Right ventricle myocardium superior (tissue), 1 donor: Measurements from ENCODE around the gene KIF3B. TPM values are rescaled to one million over a fixed set of nuclear protein-coding genes. Genes with fewer than 3 reads are reported as not detected.
"Not testable (repeated sequence)": the region's sequence is repeated elsewhere in the genome, so short reads cannot be mapped to it uniquely, and the experiment has no call there.

Experiments
- ATAC-seq: fragments of 200-7000 bp; cut with Tn5 transposase; one replicate; pipeline ENCODE4 v1.9.1; 2020; ENCODE audit warnings: mild to moderate bottlenecking; ENCODE audit not compliant: poor library complexity
- DNase-seq: peaks from one replicate; pipeline ENCODE4 v3.0.0-alpha.2; 2020
- intact Hi-C: fragments of 100-400 bp; cut with DNase I; formaldehyde crosslinking; loops from one replicate; pipeline ENCODE4 v1.11.2; 2022
- total RNA-seq: library from RNA; stranded (reverse); fragmentation: NEBNext Ultra II Directional; extraction: Animal tissue kit (Norgen Biotek cat#: 25700); gene quantifications from one replicate; pipeline ENCODE4 v1.2.1, GENCODE V29; 2021
- donor health status: DM: no; HTN: yes; CAD: no; lungs with severe emphysema.

KIF3B gene
- total RNA-seq, 1 donor from 2014 or later = 8.6 TPM

DNA sequence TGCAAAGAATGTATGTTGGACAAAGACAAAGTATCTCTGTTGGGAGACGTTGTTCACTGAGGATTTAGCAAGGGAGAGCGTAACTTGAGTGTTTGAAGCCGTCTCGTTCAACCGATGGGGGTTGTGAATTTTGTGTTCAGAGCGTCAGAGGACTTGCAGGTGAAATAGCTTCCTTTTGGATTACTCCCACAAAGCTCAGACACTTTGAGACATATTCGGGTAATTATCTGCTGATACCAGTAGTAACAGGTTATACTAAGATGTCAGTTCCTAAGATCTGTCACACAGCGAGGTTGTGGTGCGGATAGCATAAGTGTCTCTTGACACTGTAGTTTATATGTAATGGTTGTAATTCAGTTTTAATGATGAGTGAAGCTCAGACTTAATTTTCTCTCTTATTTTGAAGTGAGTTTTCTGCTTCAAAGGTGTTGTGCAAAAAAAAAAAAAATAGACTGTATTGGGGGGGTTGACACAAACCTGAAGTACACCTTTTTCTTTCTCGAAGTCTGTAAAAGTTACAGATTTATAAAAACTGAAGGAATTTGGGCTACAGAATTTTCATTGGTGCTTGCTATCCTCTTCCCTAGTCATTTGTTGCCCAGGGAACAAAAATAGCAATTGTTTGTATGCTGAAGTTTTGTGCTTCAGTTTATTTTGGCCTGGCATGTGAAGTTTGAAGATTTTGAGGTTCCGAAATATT, 82.3 kb downstream of the KIF3B start:
- no peak for ATAC-seq

DNA sequence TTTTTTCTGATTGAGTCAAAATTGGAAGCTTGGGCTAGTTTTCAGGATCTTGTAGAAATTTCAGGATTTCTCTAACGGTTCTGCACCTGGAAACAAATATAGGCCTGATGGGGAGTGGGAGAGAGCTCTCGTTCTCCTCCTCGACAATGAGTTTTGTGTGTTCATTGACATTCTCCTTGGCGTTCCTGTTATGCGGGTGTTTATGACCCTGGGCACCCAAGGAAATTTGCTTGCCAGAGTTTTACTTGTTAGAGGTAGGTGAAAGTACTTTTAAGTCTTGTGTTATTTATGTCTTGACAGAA, 82.8 kb downstream of the KIF3B start:
- ATAC-seq (no peak), DNase-seq (no peak)
- intact Hi-C loops = no loop called here

More for the DNA sequence above, 82.3 kb downstream of the KIF3B start:
- no peak for DNase-seq
- intact Hi-C loops = no loop called here

DNA sequence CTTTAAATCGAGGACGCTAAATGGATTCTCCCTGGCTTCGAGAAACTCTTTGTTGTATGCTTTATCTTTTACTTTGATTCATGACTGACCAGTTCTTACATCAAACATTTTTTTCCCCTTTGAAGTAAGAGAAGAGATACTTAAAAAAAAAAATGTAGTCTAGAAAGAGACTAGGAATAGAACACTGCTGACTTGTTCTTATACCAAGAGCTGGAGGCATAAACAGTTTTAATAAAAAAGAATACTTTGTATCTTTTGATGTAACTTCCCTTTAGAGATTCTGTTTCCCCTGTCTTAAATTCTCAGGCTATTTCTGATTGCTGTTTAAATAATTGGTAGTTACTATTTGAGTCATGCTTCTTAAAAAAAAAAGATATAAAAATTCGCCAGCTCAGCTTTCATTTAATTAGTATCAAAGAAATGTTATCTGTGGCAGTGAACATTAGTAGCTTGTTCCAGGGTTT, 85.5 kb downstream of the KIF3B start:
- DNase-seq = no peak
- ATAC-seq = no peak
- intact Hi-C loops = no loop called here

DNA sequence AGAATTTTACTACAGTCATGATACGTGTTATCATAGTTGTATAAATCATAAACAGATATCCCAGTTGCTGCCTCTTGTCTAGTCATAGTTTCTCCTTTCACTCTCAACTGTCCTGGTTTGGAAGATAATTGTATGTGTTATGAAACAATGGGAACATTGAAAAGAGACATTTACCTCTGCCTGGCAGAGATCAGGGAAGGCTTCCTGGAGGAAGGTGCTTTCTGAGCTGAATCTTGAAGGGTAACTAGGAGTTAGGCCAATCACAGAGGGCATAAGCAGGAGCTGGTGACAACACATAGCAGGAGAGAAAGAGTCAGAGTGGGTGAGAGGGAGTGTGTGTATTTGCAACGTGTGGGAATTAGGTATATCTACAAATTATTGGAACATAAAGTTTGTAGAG, 86.0 kb downstream of the KIF3B start:
- intact Hi-C loops = no loop called here
- no peak for DNase-seq
- ATAC-seq = no peak

DNA sequence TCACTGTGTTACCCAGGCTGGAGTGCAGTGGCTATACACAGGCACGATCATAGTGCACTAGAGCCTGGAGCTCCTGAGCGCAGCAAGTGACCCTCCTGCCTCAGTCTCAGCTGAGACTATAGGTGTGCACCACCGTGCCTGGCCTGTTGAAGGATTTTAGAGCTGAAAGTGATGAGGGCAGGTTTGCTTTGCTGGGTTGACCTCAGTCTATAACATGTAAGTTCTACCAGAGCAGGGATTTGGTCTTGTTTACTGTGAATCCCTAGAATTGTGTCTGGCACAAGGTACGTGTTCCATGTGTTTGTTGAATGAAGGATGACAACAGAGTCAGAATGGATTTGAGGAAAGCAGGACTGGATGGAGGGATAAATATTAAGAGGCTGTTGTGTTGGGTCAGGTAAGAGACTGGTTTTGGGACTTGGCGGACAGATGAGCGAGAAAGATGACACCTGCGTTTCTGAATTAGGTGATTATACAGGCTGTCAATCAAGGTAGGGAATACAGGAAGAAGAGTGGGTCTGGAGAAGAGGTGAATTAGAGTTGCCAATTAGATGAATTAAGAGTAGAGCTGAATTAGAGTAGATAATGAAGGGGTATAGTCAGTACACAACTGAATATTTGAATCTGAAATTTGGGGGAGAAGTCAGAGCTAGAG, 87.2 kb downstream of the KIF3B start:
- no peak for ATAC-seq
- DNase-seq = no peak
- intact Hi-C loops = no loop called here

DNA sequence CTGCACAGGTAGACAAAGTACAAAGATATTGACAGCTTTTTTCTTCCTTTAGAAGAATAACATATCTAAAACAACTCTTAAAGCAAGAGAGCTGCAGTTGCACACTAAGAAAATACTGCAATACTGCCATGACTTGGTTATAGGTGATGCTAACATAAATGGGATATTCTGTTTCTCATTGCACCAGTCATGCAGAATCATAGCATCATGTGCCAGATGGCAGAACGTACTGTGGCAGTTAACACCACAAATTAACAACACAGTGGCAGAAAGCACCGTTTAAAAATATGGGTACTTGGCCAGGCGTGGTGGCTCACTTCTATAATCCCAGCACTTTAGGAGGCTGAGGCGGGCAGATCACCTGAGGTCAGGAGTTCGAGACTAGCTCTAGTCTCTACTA, 88.1 kb downstream of the KIF3B start:
- no peak for ATAC-seq
- DNase-seq = no peak
- intact Hi-C loops = no loop called here

DNA sequence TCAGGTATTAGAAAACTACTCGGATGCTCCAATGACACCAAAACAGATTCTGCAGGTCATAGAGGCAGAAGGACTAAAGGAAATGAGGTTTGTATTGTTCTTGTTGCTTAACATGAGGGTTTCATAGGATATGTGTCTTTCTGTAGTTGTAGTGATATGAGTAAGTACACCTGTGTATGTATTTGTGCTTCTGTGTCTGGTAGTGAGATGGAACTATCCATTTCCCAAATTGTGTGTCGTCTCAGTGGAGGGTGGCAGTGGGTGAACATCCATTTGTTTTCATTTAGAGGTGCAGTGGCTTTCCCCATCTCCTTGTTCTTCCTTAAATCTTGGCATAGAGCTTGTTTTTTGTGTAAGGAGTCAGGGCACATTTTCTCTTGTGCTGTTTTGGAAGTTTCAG, 88.9 kb downstream of the KIF3B start:
- DNase-seq (no peak), ATAC-seq (no peak)
- intact Hi-C loops = no loop called here

DNA sequence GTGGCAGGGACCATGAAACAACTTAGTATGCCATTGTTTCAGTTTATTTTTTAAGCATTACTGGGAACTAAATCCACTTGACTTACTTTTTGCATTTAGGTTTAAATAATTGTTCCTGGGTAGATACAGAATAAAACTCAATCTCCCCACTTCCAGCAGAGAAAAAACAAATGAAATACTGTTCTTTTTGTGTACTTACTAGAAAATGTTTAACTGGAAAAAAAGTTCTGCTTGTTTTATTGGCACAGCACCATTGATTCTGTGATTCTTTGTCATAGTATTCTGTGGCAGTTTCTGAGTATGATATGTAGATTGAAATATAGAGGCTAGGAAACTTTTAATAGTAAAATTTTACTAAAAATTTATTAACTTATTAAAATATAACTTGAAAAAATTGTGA, 90.9 kb downstream of the KIF3B start:
- intact Hi-C loops = no loop called here
- ATAC-seq = no peak
- no peak for DNase-seq

DNA sequence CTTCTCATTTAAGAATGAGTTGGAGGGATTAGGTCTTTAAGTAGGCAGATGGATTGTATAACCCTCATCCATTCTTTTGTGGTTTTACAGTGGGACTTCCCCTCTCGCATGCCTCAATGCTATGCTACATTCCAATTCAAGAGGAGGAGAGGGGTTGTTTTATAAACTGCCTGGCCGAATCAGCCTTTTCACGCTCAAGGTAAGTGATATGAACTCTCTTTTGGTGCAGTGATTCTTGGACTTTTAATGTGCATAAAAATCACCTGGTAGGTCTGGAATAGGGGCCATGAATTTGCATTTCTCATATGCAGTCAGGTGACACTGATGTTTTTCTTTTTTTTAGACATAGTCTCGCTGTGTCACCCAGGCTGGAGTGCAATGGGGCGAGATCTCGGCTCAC, 91.5 kb downstream of the KIF3B start:
- intact Hi-C loops = no loop called here
- DNase-seq (no peak), ATAC-seq (no peak)

DNA sequence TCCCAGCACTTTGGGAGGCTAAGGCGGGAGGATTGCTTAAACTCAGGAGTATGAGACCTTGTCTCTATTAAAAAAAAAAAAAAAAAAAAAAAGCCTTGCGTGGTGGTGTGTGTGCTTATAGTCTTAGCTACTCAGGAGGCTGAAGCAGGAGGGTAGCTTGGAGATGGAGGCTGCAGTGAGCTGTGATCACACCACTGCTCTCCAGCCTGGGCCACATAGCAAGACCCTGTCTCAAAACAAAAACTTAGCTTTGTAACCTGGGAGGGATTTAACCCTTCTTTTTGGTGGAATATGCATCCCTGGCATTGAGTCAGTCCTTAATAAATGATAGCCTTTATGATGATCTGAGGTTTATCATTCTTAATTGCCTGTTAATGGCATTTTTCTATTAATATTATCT, 93.4 kb downstream of the KIF3B start:
- DNase-seq (no peak), ATAC-seq (no peak)
- intact Hi-C loops = no loop called here

DNA sequence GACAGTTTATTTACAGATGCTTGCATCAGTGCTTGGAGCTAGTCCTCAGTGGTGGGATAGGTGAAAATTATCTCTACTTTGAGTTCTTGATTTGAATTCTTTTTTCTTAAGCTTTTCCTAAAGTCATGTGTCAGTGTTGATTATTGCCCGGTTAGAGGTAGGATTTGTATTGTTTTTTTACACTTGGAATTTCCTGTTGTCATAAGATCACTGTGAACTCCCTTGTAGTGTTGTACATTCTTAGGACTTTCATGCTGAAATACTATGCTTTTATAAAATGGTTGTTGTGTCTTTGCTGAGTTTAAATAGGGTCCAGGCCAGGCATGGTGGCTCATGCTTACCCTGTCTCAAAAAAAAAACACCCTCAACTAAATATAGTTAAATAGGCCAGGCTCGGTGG, 101.0 kb downstream of the KIF3B start:
- no peak for DNase-seq
- intact Hi-C loops = no loop called here
- no peak for ATAC-seq

DNA sequence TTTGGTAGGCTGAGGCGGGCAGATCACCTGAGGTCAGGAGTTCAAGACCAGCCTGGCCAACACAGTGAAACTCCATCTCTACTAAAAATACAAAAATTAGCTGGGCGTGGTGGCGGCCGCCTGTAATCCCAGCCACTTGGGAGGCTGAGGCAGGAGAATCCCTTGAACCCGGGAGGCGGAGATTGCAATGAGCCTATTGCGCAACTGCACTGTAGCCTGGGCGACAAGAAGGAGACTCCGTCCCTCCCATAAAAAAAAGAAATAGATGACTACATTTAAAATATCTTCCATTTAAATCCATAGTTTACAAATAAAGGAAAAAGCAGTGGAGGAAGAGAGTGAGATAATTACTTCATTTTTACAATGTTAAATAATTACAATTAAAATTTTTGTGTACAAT, 102.6 kb downstream of the KIF3B start:
- DNase-seq, intact Hi-C loops, ATAC-seq: not testable (repeated sequence)

DNA sequence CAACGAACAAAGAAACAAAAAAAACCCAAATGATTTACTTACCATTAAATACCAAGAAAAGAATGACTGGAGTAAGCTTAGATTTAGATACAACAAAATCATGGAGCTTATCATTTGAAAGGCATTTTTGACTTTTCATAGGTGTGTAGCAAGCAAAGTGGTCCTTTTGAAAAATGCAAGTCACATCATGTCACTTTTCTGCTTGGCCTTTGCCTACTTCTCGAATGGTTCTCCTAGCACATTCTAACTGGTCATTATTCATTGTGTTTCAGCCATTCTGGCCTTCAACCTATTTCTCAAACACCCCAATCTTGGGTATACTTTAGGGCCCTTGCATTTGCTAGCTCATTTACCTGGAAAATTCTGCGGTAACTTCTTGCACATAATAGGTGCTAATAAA, 103.3 kb downstream of the KIF3B start:
- ATAC-seq = no peak

DNA sequence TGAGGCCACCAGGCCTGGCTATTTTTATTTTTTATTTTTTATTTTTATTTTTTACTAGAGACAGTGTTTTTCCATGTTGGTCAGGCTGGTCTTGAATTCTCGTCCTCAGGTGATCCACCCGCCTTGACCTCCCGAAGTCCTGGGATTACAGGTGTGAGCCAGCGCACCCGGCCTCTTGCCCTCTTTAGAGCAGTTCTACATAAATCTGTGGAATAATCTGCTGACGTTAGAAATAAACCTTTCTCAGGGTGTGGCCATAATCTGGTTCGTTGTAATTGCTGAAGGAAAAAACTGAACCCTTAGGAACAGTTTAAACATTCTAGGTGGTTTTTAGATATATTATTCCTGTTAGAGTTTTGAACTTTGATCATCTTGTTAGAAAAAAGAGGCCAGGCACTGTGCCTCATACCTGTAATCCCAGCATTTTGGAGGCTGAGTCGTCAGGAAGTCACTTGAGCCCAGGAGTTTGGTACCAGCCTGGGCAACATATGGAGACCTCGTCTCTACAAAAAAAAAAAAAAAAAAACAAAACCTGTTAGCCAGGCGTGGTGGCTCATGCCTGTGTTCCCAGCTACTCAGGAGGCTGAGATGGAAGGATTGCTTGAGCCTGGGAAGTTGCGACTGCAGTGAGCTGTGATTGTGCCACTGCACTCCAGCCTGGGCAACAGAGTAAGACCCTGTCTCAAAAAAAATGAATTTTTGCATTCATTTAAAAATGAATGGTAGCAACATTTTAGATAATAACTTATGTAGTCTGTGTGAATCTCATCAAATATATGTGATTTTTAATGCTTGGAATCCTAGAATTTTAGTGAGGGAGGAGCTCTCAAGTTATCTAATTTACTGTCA, 104.9 kb downstream of the KIF3B start:
- ATAC-seq (no peak), DNase-seq (no peak)
- intact Hi-C loops = no loop called here

More for the DNA sequence above, 103.3 kb downstream of the KIF3B start:
- intact Hi-C loops = no loop called here
- no peak for DNase-seq

DNA sequence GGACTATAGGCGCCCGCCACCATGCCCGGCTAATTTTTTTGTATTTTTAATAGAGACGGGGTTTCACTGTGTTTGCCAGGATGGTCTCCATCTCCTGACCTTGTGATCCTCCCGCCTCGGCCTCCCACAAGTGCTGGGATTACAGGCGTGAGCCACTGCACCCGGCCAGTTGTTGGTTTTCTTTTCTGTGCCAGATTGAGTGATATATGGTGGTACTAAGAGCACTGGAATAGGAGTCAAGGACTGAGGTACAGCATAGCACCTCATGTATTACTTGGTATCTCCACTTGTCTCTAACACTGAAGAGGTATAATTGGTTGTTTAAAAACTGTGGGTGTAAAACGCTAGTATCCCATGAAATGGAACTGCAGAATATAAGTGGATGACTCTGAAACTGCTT, 106.0 kb downstream of the KIF3B start:
- DNase-seq, intact Hi-C loops, ATAC-seq: not testable (repeated sequence)

Other genes with a start within 250 kb of the KIF3B start
- gene HCK, start 225.4 kb upstream of the KIF3B start, total RNA-seq = 4.9 TPM
- gene TM9SF4, start 167.9 kb upstream of the KIF3B start, total RNA-seq = 23.0 TPM
- gene PLAGL2, start 69.9 kb upstream of the KIF3B start, total RNA-seq = 5.7 TPM
- gene POFUT1, start 69.8 kb upstream of the KIF3B start, total RNA-seq = 24.9 TPM
- gene ASXL1, start 80.7 kb downstream of the KIF3B start, total RNA-seq = 24.5 TPM